Esophagus (tissue), 2 donors: ENCODE results near the gene BPIFB3. TPM values are rescaled to one million over a fixed set of nuclear protein-coding genes. Genes with fewer than 3 reads are reported as not detected.

Experiments
- H3K27ac ChIP-seq, 2 donors: one replicate each; pipeline ENCODE4 v1.5.1; 2013; ENCODE audit warnings: low read depth in 2 of 2, mild to moderate bottlenecking in 2 of 2, inconsistent platforms in 1 of 2, low read length in 1 of 2, moderate library complexity in 1 of 2
- H3K27me3 ChIP-seq, 2 donors: one replicate each; pipeline ENCODE4 v1.6.1; 2013; ENCODE audit warnings: low read length in 2 of 2, control low read depth in 1 of 2, mild to moderate bottlenecking in 1 of 2; ENCODE audit not compliant: insufficient read depth in 2 of 2, control insufficient read depth in 1 of 2
- H3K36me3 ChIP-seq, 2 donors: one replicate each; pipeline ENCODE4 v1.6.1; 2013; ENCODE audit warnings: low read length in 1 of 2; ENCODE audit not compliant: control insufficient read depth in 2 of 2, insufficient read depth in 2 of 2
- H3K4me1 ChIP-seq, 2 donors: one replicate each; pipeline ENCODE4 v1.6.1; 2013; ENCODE audit warnings: low read length in 1 of 2; ENCODE audit not compliant: control insufficient read depth in 2 of 2, insufficient read depth in 2 of 2
- H3K4me3 ChIP-seq, 2 donors: one replicate each; pipeline ENCODE4 v1.5.1; 2013; ENCODE audit warnings: low read length in 2 of 2, mild to moderate bottlenecking in 2 of 2, low read depth in 1 of 2, moderate library complexity in 1 of 2
- H3K9me3 ChIP-seq, 2 donors: one replicate each; pipeline ENCODE4 v1.6.1; 2013; ENCODE audit warnings: mild to moderate bottlenecking in 2 of 2, low read depth in 1 of 2, low read length in 1 of 2, moderate library complexity in 1 of 2; ENCODE audit not compliant: control insufficient read depth in 2 of 2, insufficient read depth in 1 of 2
- WGBS, 2 donors: extraction: QIAGEN DNeasy Blood & Tissue Kit; methylation state at CpG; one replicate each; pipeline ENCODE4 v1.1.7; 2013; 5-methylcytosine and 5-hydroxymethylcytosine counted together
- polyA plus RNA-seq, 2 donors: library from polyadenylated mRNA; stranded (reverse); fragments of 200-250 nt; gene quantifications; one replicate each; pipeline ENCODE4 v1.2.3, GENCODE V29; 2013
- donor health status: healthy with polysubstance abuse.
- donor health status: Bipolar disorder and iron deficiency.

Gene BPIFB3
- polyA plus RNA-seq, 2 donors: not detected

DNA sequence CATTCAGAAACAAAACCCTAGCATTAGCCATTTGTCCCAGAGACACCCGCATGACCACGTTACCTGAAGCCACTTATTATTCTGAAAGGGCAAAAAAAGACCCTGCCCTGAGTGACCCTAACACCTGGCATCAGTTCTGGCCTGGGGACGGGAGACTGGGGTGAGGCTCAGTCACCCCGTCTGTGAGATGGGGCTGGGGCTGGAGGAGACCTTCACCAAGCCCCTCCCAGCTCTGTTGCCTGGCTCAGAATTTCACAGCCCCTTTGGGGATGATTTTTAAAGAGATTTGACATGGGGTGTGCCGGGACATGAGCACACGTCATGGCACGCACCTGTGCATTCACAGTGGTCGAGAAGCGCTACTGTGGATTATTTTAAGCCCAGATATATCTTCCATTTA, 23.6 kb upstream of the BPIFB3 start:
- peaks cover 0 to 2% of the 10 kb centered on the region in 2 donors for H3K9me3 ChIP-seq
- no peak overlapping the region for H3K27ac ChIP-seq
- H3K4me3 ChIP-seq: no peak overlapping the region
- H3K36me3 ChIP-seq: no peaks in the 10 kb centered on the region
- H3K4me1 ChIP-seq: no peaks in the 10 kb centered on the region
- WGBS, 2 donors: 68 to 75% methylated on average over 9 of the region's 9 CpGs
- H3K27me3 ChIP-seq: no peaks in the 10 kb centered on the region

DNA sequence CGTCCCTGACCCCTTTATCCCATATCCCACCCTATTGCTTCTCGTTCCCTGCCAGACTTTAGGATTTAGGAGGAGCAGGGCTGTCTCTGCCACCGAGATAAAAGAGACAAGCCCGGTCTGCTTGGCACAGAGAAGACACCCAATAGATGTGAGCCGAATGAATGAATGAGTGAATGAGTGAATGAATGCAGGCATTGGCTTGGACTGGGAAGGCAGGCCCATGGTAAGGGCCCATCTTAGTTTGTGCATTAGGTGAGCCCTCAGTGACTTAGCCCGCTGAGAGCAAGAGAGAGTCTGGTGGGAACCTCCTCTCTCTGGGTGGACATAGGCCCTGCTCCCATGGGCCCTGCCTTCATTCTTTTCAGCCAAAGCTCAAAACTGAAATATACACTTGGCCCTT, 23.1 kb upstream of the BPIFB3 start:
- Histone ChIP-seq H3K27me3 (no peaks in the 10 kb centered on the region), H3K27ac (no peak overlapping the region), H3K4me3 (no peak overlapping the region), H3K9me3 (peaks cover 0 to 2% of the 10 kb centered on the region in 2 donors), H3K4me1 (no peaks in the 10 kb centered on the region), H3K36me3 (no peaks in the 10 kb centered on the region)
- 79 to 82% methylated on average over 6 of the region's 6 CpGs for WGBS, 2 donors

DNA sequence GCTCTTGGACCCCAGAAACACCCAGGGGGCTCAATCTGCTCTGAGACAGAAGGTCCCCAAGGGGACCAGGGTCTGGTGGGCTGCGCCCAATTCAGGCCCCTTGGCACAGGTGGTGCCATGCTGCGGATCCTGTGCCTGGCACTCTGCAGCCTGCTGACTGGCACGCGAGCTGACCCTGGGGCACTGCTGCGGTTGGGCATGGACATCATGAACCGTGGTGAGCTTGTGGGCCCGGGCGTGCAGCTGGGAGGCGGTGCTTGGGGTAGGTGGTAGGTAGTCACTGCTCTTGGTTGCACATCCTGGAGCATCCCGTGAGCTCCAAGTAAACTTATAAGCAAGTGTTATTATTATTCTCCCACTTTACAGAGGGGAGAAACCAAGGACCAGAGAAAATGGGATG, 22.2 kb upstream of the BPIFB3 start, which contains the start of gene BPIFB6:
TSS of gene BPIFB6 (plus strand) at position 118 of the 400 bp plus-strand sequence. CDS start at position 118, 0 bp downstream.
- Histone ChIP-seq H3K27ac (no peak within 1 kb of the TSS), H3K4me1 (no peaks in the 10 kb centered on the region), H3K36me3 (no peaks in the 10 kb centered on the region), H3K27me3 (no peaks in the 10 kb centered on the region), H3K4me3 (no peak within 1 kb of the TSS), H3K9me3 (peaks cover 0 to 2% of the 10 kb centered on the region in 2 donors)
- 87 to 89% methylated on average over 10 of the region's 10 CpGs for WGBS, 2 donors

GRCh38 chr20:33032555-33032954, 21.1 kb upstream of the BPIFB3 start:
- H3K9me3 ChIP-seq: peaks cover 0 to 2% of the 10 kb centered on the region in 2 donors
- WGBS, 2 donors: 75 to 79% methylated on average over 6 of the region's 6 CpGs
- no peaks in the 10 kb centered on the region for H3K4me1 ChIP-seq
- no peaks in the 10 kb centered on the region for H3K36me3 ChIP-seq
- H3K4me3 ChIP-seq: no peak overlapping the region
- no peaks in the 10 kb centered on the region for H3K27me3 ChIP-seq
- no peak overlapping the region for H3K27ac ChIP-seq

GRCh38 chr20:33033381-33033780, 20.3 kb upstream of the BPIFB3 start:
- WGBS, 2 donors: 60 to 71% methylated on average over 5 of the region's 5 CpGs
- H3K9me3 ChIP-seq: peaks cover 0 to 2% of the 10 kb centered on the region in 2 donors

DNA sequence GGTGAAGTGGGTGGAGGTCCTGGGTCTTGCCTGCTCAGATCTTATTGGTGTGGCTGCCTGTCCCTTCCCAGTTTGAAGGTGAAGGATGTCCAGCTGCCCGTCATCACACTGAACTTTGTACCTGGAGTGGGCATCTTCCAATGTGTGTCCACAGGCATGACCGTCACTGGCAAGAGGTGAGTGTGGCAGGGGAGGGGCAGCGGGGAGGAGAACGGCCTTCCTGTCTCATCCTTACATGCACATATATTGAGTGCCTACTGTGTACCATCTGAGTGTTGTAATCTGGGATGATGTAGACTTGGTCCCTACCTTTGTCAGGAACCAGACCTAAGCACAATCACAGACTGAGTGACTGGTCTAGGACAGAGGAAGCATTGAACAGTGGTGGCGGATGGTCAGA, 19.6 kb upstream of the BPIFB3 start:
- H3K36me3 ChIP-seq: no peaks in the 10 kb centered on the region
- no peak overlapping the region for H3K27ac ChIP-seq
- 74 to 84% methylated on average over 5 of the region's 5 CpGs for WGBS, 2 donors
- peaks cover 0 to 2% of the 10 kb centered on the region in 2 donors for H3K9me3 ChIP-seq
- no peaks in the 10 kb centered on the region for H3K4me1 ChIP-seq
- H3K27me3 ChIP-seq: no peaks in the 10 kb centered on the region
- H3K4me3 ChIP-seq: no peak overlapping the region

More at GRCh38 chr20:33033381-33033780, 20.3 kb upstream of the BPIFB3 start:
- Histone ChIP-seq H3K36me3 (no peaks in the 10 kb centered on the region), H3K4me1 (no peaks in the 10 kb centered on the region), H3K27ac (no peak overlapping the region), H3K4me3 (no peak overlapping the region), H3K27me3 (no peaks in the 10 kb centered on the region)

DNA sequence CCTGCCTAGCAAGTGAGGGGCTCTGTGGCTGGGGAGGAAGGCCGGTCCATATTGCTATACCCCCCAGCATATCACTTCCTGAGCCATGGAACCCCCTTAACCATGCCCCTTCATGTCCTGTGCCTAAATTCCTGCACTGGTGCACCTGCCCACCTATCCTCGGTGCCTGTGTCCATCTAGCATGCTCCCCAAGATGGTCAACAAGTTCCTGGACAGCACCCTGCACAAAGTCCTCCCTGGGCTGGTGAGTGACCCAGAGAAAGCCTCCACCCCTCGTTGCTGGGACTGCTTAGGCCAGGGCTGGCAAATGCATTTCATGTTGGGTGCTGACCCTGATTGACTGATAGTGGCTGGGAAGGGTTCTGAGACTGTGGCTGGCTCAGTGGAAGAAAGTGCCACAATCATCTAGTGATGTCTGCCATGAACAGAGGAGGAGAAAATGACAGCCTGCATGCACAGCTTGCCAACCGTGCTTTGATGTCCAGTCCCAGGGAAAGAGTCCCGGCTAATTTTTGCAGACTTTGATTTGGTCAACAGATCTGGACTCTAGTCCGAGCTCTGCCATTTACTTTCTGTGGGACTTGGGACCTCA, 18.7 kb upstream of the BPIFB3 start:
- Histone ChIP-seq H3K4me1 (no peaks in the 10 kb centered on the region), H3K36me3 (no peaks in the 10 kb centered on the region), H3K27me3 (no peaks in the 10 kb centered on the region), H3K9me3 (peaks cover 0 to 4% of the 10 kb centered on the region in 2 donors), H3K4me3 (no peak overlapping the region), H3K27ac (no peak overlapping the region)
- WGBS, 2 donors: 76 to 78% methylated on average over 6 of the region's 6 CpGs

GRCh38 chr20:33037456-33037855, 16.2 kb upstream of the BPIFB3 start:
- no peaks in the 10 kb centered on the region for H3K36me3 ChIP-seq
- H3K4me3 ChIP-seq: no peak overlapping the region
- H3K27ac ChIP-seq: no peak overlapping the region
- H3K9me3 ChIP-seq: peaks cover 0 to 8% of the 10 kb centered on the region in 2 donors
- no peaks in the 10 kb centered on the region for H3K4me1 ChIP-seq
- 49 to 70% methylated on average over 5 of the region's 5 CpGs for WGBS, 2 donors
- no peaks in the 10 kb centered on the region for H3K27me3 ChIP-seq

DNA sequence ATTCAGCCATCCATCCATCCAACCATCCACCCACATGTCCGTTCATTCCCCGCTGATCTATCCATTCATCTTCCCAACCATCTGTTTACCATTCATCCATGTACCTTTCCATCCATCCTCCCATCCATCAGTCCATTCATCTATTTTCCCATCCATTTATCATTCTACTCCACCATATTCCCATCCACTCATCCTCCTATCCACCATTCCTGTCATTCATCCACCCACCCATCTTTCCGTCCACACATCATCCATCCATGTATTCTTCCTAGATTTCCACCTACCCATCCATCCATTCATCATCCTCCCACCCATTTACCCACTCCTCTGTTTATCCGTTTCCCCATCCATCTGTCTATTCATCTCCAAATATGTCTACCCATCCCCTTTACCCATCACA, 15.5 kb upstream of the BPIFB3 start:
- Histone ChIP-seq H3K36me3 (no peaks in the 10 kb centered on the region), H3K4me3 (no peak overlapping the region), H3K27me3 (no peaks in the 10 kb centered on the region), H3K27ac (no peak overlapping the region), H3K4me1 (no peaks in the 10 kb centered on the region), H3K9me3 (peaks cover 0 to 8% of the 10 kb centered on the region in 2 donors)
- 88 to 91% methylated on average over 4 of the region's 4 CpGs for WGBS, 2 donors

DNA sequence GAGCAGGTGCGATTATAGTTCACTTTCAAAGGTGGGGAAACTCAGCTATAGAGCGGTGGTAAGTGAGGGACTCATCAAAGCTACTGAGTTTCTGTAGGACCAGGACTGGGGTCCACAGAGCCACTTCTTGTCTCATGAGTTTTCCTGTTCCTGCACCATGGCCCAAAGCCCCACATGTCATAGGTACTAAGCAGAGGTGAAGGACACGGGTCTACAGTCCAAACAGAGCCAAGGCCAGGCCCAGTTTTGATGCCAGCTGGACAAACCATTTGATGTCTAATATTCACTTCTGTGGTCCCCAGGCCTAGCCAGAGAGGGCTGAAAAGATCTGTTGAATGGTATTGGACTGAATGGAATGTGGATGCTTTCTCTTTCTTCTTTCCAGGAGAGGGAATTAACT, 11.3 kb upstream of the BPIFB3 start:
- no peaks in the 10 kb centered on the region for H3K27me3 ChIP-seq

More for the DNA sequence above, 11.3 kb upstream of the BPIFB3 start:
- no peak overlapping the region for H3K27ac ChIP-seq
- 89% methylated on average over 3 of the region's 3 CpGs for WGBS, 2 donors
- H3K4me3 ChIP-seq: no peak overlapping the region
- no peaks in the 10 kb centered on the region for H3K36me3 ChIP-seq
- H3K4me1 ChIP-seq: no peaks in the 10 kb centered on the region
- peaks cover 0 to 11% of the 10 kb centered on the region in 2 donors for H3K9me3 ChIP-seq
